IMR-90 (cell line): Measurements from ENCODE around the gene CXCL6. TPM values are rescaled to one million over a fixed set of nuclear protein-coding genes. Genes with fewer than 3 reads are reported as not detected.

Experiments used
- ATAC-seq: fragments of 200-7000 bp; cut with Tn5 transposase; 2 replicates; pipeline ENCODE4 v1.9.1; 2020; ENCODE audit warnings: low read depth, mild to moderate bottlenecking, moderate library complexity
- BruUV-seq: library from RNA; stranded (reverse); fragments of 400-500 nt; replicated peaks from 2 replicates; lab custom pipeline; 2021; lab: Mats Ljungman, UMichigan
- CTCF ChIA-PET: fragments of 300-600 bp; formaldehyde crosslinking; extraction: SDS; loops from one replicate; lab custom pipeline; 2021; ENCODE audit warnings: antibody characterized with exemption; lab: Yijun Ruan, JAX
- POLR2A ChIA-PET: fragments of 300-600 bp; sonication (Branson Sonifier 250); formaldehyde crosslinking; loops from one replicate; lab custom pipeline; 2022; ENCODE audit warnings: antibody characterized with exemption; ENCODE audit not compliant: unreplicated experiment; lab: Charles Lee
- DNase-seq: peaks from one replicate; pipeline ENCODE4 v3.0.0; 2013
- H2AFZ ChIP-seq: replicated peaks from 2 replicates; pipeline ENCODE3; 2013; ENCODE audit warnings: low read length, mild to moderate bottlenecking; ENCODE audit not compliant: poor library complexity
- H2AK5ac ChIP-seq: 2 replicates; pipeline ENCODE4 v1.6.1; 2013; ENCODE audit warnings: low read depth, low read length, inconsistent platforms
- H2AK9ac ChIP-seq: replicated peaks from 2 replicates; pipeline ENCODE3; 2013; ENCODE audit warnings: mild to moderate bottlenecking, low read depth, low read length, moderate library complexity; ENCODE audit not compliant: poor library complexity
- H2BK120ac ChIP-seq: 2 replicates; pipeline ENCODE4 v1.6.1; 2013; ENCODE audit warnings: low read depth, low read length, inconsistent platforms
- H2BK15ac ChIP-seq: 3 replicates; pipeline ENCODE4 v1.6.1; 2013; ENCODE audit warnings: low read depth, low read length, inconsistent platforms
- H2BK20ac ChIP-seq: 2 replicates; pipeline ENCODE4 v1.6.1; 2013; ENCODE audit warnings: low read depth, mild to moderate bottlenecking, inconsistent platforms, low read length, moderate library complexity
- H2BK5ac ChIP-seq: 2 replicates; pipeline ENCODE4 v1.6.1; 2013; ENCODE audit warnings: mild to moderate bottlenecking, low read depth, low read length, inconsistent platforms; ENCODE audit not compliant: poor library complexity, severe bottlenecking
- H3K14ac ChIP-seq: replicated peaks from 2 replicates; pipeline ENCODE4 v1.6.1; 2013; ENCODE audit warnings: low read depth, low read length, inconsistent platforms
- H3K18ac ChIP-seq: 2 replicates; pipeline ENCODE4 v1.6.1; 2013; ENCODE audit warnings: low read depth, low read length, control low read depth
- H3K23ac ChIP-seq: 2 replicates; pipeline ENCODE4 v1.6.1; 2013; ENCODE audit warnings: low read depth, low read length, inconsistent platforms
- H3K27ac ChIP-seq: 2 replicates; pipeline ENCODE4 v1.5.1; 2013; ENCODE audit warnings: mild to moderate bottlenecking, control low read depth, low read length; ENCODE audit not compliant: insufficient read depth
- H3K27me3 ChIP-seq: 2 replicates; pipeline ENCODE4 v1.6.1; 2013; ENCODE audit warnings: low read length; ENCODE audit not compliant: control insufficient read depth, insufficient read depth
- H3K36me3 ChIP-seq: 2 replicates; pipeline ENCODE4 v1.6.1; 2013; ENCODE audit warnings: low read length, mixed read lengths; ENCODE audit not compliant: control insufficient read depth, insufficient read depth
- H3K4ac ChIP-seq: 2 replicates; pipeline ENCODE4 v1.6.1; 2013; ENCODE audit warnings: low read depth, low read length, inconsistent platforms
- H3K4me1 ChIP-seq: 2 replicates; pipeline ENCODE4 v1.6.1; 2013; ENCODE audit warnings: low read length, mixed read lengths; ENCODE audit not compliant: control insufficient read depth, insufficient read depth
- H3K4me2 ChIP-seq: 2 replicates; pipeline ENCODE4 v1.6.1; 2013; ENCODE audit warnings: low read depth, mild to moderate bottlenecking, control low read depth, low read length, moderate library complexity
- H3K4me3 ChIP-seq: 2 replicates; pipeline ENCODE4 v1.5.1; 2013; ENCODE audit warnings: low read depth, mild to moderate bottlenecking, control low read depth, low read length, moderate library complexity; ENCODE audit not compliant: insufficient read depth
- H3K56ac ChIP-seq: 2 replicates; pipeline ENCODE4 v1.6.1; 2013; ENCODE audit warnings: low read length, inconsistent platforms; ENCODE audit not compliant: insufficient read depth; ENCODE audit errors: extremely low read depth
- H3K79me1 ChIP-seq, 2 experiments: 2 replicates each; pipeline ENCODE4 v1.6.1; 2013; ENCODE audit warnings: low read length in 2 of 2, inconsistent platforms in 1 of 2, low read depth in 1 of 2
- H3K9ac ChIP-seq: 2 replicates; pipeline ENCODE4 v1.6.1; 2013; ENCODE audit warnings: low read depth, low read length, control low read depth
- H3K9me1 ChIP-seq: 2 replicates; pipeline ENCODE4 v1.6.1; 2013; ENCODE audit warnings: low read length, inconsistent platforms; ENCODE audit not compliant: insufficient read depth
- H3K9me3 ChIP-seq: 2 replicates; pipeline ENCODE4 v1.6.1; 2013; ENCODE audit warnings: low read length; ENCODE audit not compliant: control insufficient read depth, insufficient read depth
- H4K20me1 ChIP-seq: 2 replicates; pipeline ENCODE4 v1.6.1; 2013; ENCODE audit warnings: low read length, inconsistent platforms; ENCODE audit not compliant: insufficient read depth
- H4K5ac ChIP-seq: 2 replicates; pipeline ENCODE4 v1.6.1; 2013; ENCODE audit warnings: mild to moderate bottlenecking, low read depth, low read length, control low read depth
- H4K8ac ChIP-seq, 2 experiments: 2 replicates each; pipeline ENCODE4 v1.6.1; 2013; ENCODE audit warnings: low read depth in 2 of 2, low read length in 2 of 2, control low read depth in 1 of 2, inconsistent platforms in 1 of 2
- H4K91ac ChIP-seq: 2 replicates; pipeline ENCODE4 v1.6.1; 2013; ENCODE audit warnings: low read depth, low read length, inconsistent platforms; ENCODE audit not compliant: insufficient read depth
- BHLHE40 ChIP-seq: fragments of 150-350 bp; IDR thresholded peaks from 2 replicates; pipeline ENCODE4 v1.6.1; 2016; ENCODE audit warnings: mild to moderate bottlenecking, low read depth, low read length
- MAFK ChIP-seq: IDR thresholded peaks from 2 replicates; pipeline ENCODE4 v1.6.1; 2012; ENCODE audit warnings: low read depth, low read length, improper control_type of control experiment
- MXI1 ChIP-seq: IDR thresholded peaks from 2 replicates; pipeline ENCODE4 v1.6.1; 2012; ENCODE audit warnings: low read depth, mild to moderate bottlenecking, low read length, moderate library complexity, borderline replicate concordance
- RCOR1 ChIP-seq: IDR thresholded peaks from 2 replicates; pipeline ENCODE4 v1.6.1; 2012; ENCODE audit warnings: mild to moderate bottlenecking, low read length, improper control_type of control experiment; ENCODE audit not compliant: insufficient replicate concordance
- WGBS, 2 experiments: methylation state at CpG; one replicate each; pipeline versions ENCODE4 v1.1.5 to v1.1.7; 2013; ENCODE audit warnings: missing lambda C conversion rate in 2 of 2; ENCODE audit not compliant: insufficient read length in 1 of 2; ENCODE audit errors: extremely low coverage in 2 of 2; 5-methylcytosine and 5-hydroxymethylcytosine counted together
- dilution Hi-C: fragments of 300-500 bp; cut with HindIII; formaldehyde crosslinking; loops from one replicate; pipeline ENCODE4 v1.14.3; 2018; ENCODE audit warnings: low sequenced_read_pairs; ENCODE audit not compliant: unreplicated experiment
- in situ Hi-C: fragments of 300-500 bp; cut with MboI; formaldehyde crosslinking; loops from 3 replicates; pipeline ENCODE4 v1.14.3; 2019; ENCODE audit warnings: low sequenced_read_pairs, inconsistent platforms, mixed read lengths
- intact Hi-C: fragments of 100-400 bp; cut with micrococcal nuclease; formaldehyde crosslinking; loops from 2 replicates; pipeline ENCODE4 v1.10.0; 2022
- polyA plus RNA-seq, 3 experiments: library from polyadenylated mRNA; depleted of rRNA; stranded (reverse); fragments of >200 nt; gene quantifications; 2 replicates each; pipeline ENCODE4 v1.2.3, GENCODE V29; 2012; ENCODE audit warnings: low replicate concordance in 1 of 3
- total RNA-seq: library from RNA; depleted of rRNA; stranded (reverse); fragments of >200 nt; gene quantifications from 2 replicates; pipeline ENCODE4 v1.2.3, GENCODE V29; 2012
- TF ChIP-seq, protein P1 (sequence below): fragments of 150-350 bp; IDR thresholded peaks from 2 replicates; pipeline ENCODE4 v1.6.1; 2017; ENCODE audit warnings: mild to moderate bottlenecking, antibody characterized with exemption, low read length, low read depth
- TF ChIP-seq, protein P2 (sequence below): conservative IDR thresholded peaks from 2 replicates; pipeline ENCODE4 v1.5.1; 2012; ENCODE audit warnings: mild to moderate bottlenecking, low read depth, low read length, improper control_type of control experiment

Gene CXCL6
- total and polyA plus RNA-seq, 2 of the 4 experiments (the other 2 are of a cell fraction), result not detected

DNA sequence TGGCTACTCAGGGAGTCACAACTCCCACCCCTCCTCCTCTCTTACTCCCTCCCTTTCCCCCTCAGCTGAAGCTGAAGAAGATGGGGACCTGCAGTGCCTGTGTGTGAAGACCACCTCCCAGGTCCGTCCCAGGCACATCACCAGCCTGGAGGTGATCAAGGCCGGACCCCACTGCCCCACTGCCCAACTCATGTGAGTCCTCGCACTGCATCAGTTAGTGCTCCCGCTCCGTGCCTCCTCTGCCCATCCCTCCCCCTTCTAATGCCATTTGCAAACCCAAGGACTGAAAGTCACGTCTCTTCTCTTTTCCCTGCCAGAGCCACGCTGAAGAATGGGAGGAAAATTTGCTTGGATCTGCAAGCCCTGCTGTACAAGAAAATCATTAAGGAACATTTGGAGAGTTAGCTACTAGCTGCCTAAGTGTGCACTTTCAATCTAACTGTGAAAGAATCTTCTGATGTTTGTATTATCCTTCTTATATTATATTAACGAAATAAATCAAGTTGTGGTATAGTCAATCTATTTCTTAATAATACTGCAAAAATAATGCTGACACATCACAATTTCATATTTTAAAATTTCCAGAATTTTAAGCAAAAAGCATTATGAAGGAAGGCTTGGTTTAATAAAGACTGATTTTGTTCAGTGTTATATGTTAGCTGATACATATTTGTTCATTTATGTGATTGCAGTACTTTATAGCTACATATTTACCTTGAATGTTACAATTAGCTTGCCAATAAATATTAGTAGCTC, 17.4 kb downstream of the CXCL6 start:
- intact Hi-C loops, result no loop called here
- Histone ChIP-seq H2AK9ac (no peak overlapping the region), H2BK120ac (no peak overlapping the region), H3K4me2 (peak overlapping the region; percentile 44; the same call in 1 of the 2 replicates), H2BK15ac (no peak overlapping the region), H3K56ac (no peak overlapping the region), H3K36me3 (no peaks in the 10 kb centered on the region), H3K79me1 (no peaks in the 10 kb centered on the region), H3K27ac (no peak overlapping the region), H3K18ac (no peak overlapping the region), H3K4me1 (no peaks in the 10 kb centered on the region; the same call in 1 of the 2 replicates), H3K9me1 (no peaks in the 10 kb centered on the region), H3K27me3 (peaks cover 27% of the 10 kb centered on the region), H2AK5ac (no peak overlapping the region), H3K14ac (no peak overlapping the region), H3K9ac (no peak overlapping the region), H4K91ac (no peak overlapping the region), H3K4me3 (no peak overlapping the region), H2AFZ (no peak overlapping the region), H3K23ac (no peak overlapping the region), H4K20me1 (no peaks in the 10 kb centered on the region), H3K9me3 (peaks cover 4% of the 10 kb centered on the region; the same call in 1 of the 2 replicates), H4K5ac (no peak overlapping the region), H2BK20ac (no peak overlapping the region), H4K8ac (no peak overlapping the region), H2BK5ac (no peak overlapping the region), H3K4ac (no peak overlapping the region)
- in situ Hi-C loops, result no loop called here
- WGBS, 2 experiments, result no CpG with 5 or more reads among the region's 8 CpGs
- ATAC-seq (no peak), DNase-seq (no peak)
- ChIA-PET POLR2A (no interaction called here), CTCF (interaction anchor here (0.6 kb wide), 1 partner anchor 184 kb away, joined by 3 read pairs; no protein-coding TSS in a partner anchor)
- BruUV-seq, result no TSS peak
- TF ChIP-seq RCOR1 (no peak), BHLHE40 (no peak), MXI1 (no peak), MAFK (peak; percentile 99)
- TF ChIP-seq, protein P1, sequence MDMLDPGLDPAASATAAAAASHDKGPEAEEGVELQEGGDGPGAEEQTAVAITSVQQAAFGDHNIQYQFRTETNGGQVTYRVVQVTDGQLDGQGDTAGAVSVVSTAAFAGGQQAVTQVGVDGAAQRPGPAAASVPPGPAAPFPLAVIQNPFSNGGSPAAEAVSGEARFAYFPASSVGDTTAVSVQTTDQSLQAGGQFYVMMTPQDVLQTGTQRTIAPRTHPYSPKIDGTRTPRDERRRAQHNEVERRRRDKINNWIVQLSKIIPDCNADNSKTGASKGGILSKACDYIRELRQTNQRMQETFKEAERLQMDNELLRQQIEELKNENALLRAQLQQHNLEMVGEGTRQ, result no peak
- TF ChIP-seq, protein P2, sequence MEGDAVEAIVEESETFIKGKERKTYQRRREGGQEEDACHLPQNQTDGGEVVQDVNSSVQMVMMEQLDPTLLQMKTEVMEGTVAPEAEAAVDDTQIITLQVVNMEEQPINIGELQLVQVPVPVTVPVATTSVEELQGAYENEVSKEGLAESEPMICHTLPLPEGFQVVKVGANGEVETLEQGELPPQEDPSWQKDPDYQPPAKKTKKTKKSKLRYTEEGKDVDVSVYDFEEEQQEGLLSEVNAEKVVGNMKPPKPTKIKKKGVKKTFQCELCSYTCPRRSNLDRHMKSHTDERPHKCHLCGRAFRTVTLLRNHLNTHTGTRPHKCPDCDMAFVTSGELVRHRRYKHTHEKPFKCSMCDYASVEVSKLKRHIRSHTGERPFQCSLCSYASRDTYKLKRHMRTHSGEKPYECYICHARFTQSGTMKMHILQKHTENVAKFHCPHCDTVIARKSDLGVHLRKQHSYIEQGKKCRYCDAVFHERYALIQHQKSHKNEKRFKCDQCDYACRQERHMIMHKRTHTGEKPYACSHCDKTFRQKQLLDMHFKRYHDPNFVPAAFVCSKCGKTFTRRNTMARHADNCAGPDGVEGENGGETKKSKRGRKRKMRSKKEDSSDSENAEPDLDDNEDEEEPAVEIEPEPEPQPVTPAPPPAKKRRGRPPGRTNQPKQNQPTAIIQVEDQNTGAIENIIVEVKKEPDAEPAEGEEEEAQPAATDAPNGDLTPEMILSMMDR, result no peak
- dilution Hi-C loops, result no loop called here
